IPS-18a (cell line): ENCODE results near the gene HOXD11.

Experiments used
- H3K27ac ChIP-seq: one replicate; pipeline ENCODE4 v1.5.1; 2013; ENCODE audit warnings: low read length
- H3K27me3 ChIP-seq: one replicate; pipeline ENCODE4 v1.6.1; 2013; ENCODE audit warnings: mild to moderate bottlenecking, low read length; ENCODE audit not compliant: control insufficient read depth, insufficient read depth
- H3K36me3 ChIP-seq: one replicate; pipeline ENCODE4 v1.6.1; 2013; ENCODE audit warnings: low read depth, low read length; ENCODE audit not compliant: control insufficient read depth
- H3K4me1 ChIP-seq: one replicate; pipeline ENCODE4 v1.6.1; 2013; ENCODE audit warnings: low read depth, low read length; ENCODE audit not compliant: control insufficient read depth
- H3K4me3 ChIP-seq: one replicate; pipeline ENCODE4 v1.5.1; 2013; ENCODE audit warnings: low read length
- H3K9ac ChIP-seq: one replicate; pipeline ENCODE4 v1.6.1; 2013; ENCODE audit warnings: mild to moderate bottlenecking, low read length, moderate library complexity
- H3K9me3 ChIP-seq: one replicate; pipeline ENCODE4 v1.6.1; 2013; ENCODE audit warnings: low read depth, low read length; ENCODE audit not compliant: control insufficient read depth

Gene HOXD11

GRCh38 chr2:176114120-176114929 lies 7.2 kb downstream of the HOXD11 start:
- H3K36me3 ChIP-seq: no peaks in the 10 kb centered on the region
- no peak overlapping the region for H3K27ac ChIP-seq
- H3K9me3 ChIP-seq: peaks cover 5% of the 10 kb centered on the region
- H3K27me3 ChIP-seq: peaks cover 100% of the 10 kb centered on the region
- no peak overlapping the region for H3K9ac ChIP-seq
- no peaks in the 10 kb centered on the region for H3K4me1 ChIP-seq
- H3K4me3 ChIP-seq: no peak overlapping the region

GRCh38 chr2:176114930-176115625 lies 8.0 kb downstream of the HOXD11 start:
- Histone ChIP-seq H3K9ac (no peak overlapping the region), H3K4me3 (no peak overlapping the region), H3K36me3 (no peaks in the 10 kb centered on the region), H3K9me3 (peaks cover 5% of the 10 kb centered on the region), H3K4me1 (no peaks in the 10 kb centered on the region), H3K27me3 (peaks cover 100% of the 10 kb centered on the region), H3K27ac (no peak overlapping the region)

GRCh38 chr2:176115883-176116813 lies 9.1 kb downstream of the HOXD11 start, which contains the start of gene HOXD10:
HOXD10 (plus strand) TSS chr2:176116778; CDS start chr2:176116834, 56 bp downstream.
- H3K36me3 ChIP-seq: no peaks in the 10 kb centered on the region
- H3K27ac ChIP-seq: no peak within 1 kb of the TSS
- no peak within 1 kb of the TSS for H3K4me3 ChIP-seq
- H3K9me3 ChIP-seq: peaks cover 13% of the 10 kb centered on the region
- H3K9ac ChIP-seq: no peak within 1 kb of the TSS
- peaks cover 2% of the 10 kb centered on the region for H3K4me1 ChIP-seq
- peaks cover 100% of the 10 kb centered on the region for H3K27me3 ChIP-seq

GRCh38 chr2:176117162-176117822 lies 10.2 kb downstream of the HOXD11 start:
- no peak overlapping the region for H3K27ac ChIP-seq
- H3K4me1 ChIP-seq: peaks cover 5% of the 10 kb centered on the region
- H3K27me3 ChIP-seq: peaks cover 100% of the 10 kb centered on the region
- H3K4me3 ChIP-seq: no peak overlapping the region
- H3K9ac ChIP-seq: no peak overlapping the region
- H3K9me3 ChIP-seq: peaks cover 13% of the 10 kb centered on the region
- no peaks in the 10 kb centered on the region for H3K36me3 ChIP-seq

GRCh38 chr2:176117823-176118371 lies 10.8 kb downstream of the HOXD11 start:
- H3K27ac ChIP-seq: no peak overlapping the region
- no peak overlapping the region for H3K9ac ChIP-seq
- H3K27me3 ChIP-seq: peaks cover 100% of the 10 kb centered on the region
- no peaks in the 10 kb centered on the region for H3K36me3 ChIP-seq
- H3K4me1 ChIP-seq: peaks cover 5% of the 10 kb centered on the region
- H3K4me3 ChIP-seq: no peak overlapping the region
- H3K9me3 ChIP-seq: peaks cover 13% of the 10 kb centered on the region

GRCh38 chr2:176118601-176119339 lies 11.7 kb downstream of the HOXD11 start:
- Histone ChIP-seq H3K4me3 (no peak overlapping the region), H3K27me3 (peaks cover 100% of the 10 kb centered on the region), H3K9me3 (peaks cover 13% of the 10 kb centered on the region), H3K36me3 (no peaks in the 10 kb centered on the region), H3K27ac (no peak overlapping the region), H3K9ac (no peak overlapping the region), H3K4me1 (peaks cover 5% of the 10 kb centered on the region)

GRCh38 chr2:176120364-176121189 lies 13.5 kb downstream of the HOXD11 start:
- no peak overlapping the region for H3K9ac ChIP-seq
- peaks cover 13% of the 10 kb centered on the region for H3K9me3 ChIP-seq
- peaks cover 5% of the 10 kb centered on the region for H3K4me1 ChIP-seq
- H3K36me3 ChIP-seq: no peaks in the 10 kb centered on the region
- no peak overlapping the region for H3K4me3 ChIP-seq
- H3K27ac ChIP-seq: no peak overlapping the region
- H3K27me3 ChIP-seq: peaks cover 100% of the 10 kb centered on the region

- no peaks in the 10 kb centered on the region for H3K36me3 ChIP-seq
- no peak overlapping the region for H3K27ac ChIP-seq
- H3K9me3 ChIP-seq: peaks cover 13% of the 10 kb centered on the region
- peaks cover 5% of the 10 kb centered on the region for H3K4me1 ChIP-seq
- peaks cover 100% of the 10 kb centered on the region for H3K27me3 ChIP-seq
- no peak overlapping the region for H3K4me3 ChIP-seq
- no peak overlapping the region for H3K9ac ChIP-seq
Observed at GRCh38 chr2:176121190-176122051, 14.3 kb downstream of the HOXD11 start.

GRCh38 chr2:176122052-176122682 lies 15.1 kb downstream of the HOXD11 start:
- H3K27ac ChIP-seq: no peak overlapping the region
- H3K36me3 ChIP-seq: no peaks in the 10 kb centered on the region
- H3K27me3 ChIP-seq: peaks cover 100% of the 10 kb centered on the region
- H3K9me3 ChIP-seq: peaks cover 8% of the 10 kb centered on the region
- no peak overlapping the region for H3K9ac ChIP-seq
- peaks cover 5% of the 10 kb centered on the region for H3K4me1 ChIP-seq
- peak overlapping the region; percentile 24 for H3K4me3 ChIP-seq
